Peyer's patch (tissue), 4 donors: ENCODE results near the gene EVC. TPM values are rescaled to one million over a fixed set of nuclear protein-coding genes. Genes with fewer than 3 reads are reported as not detected.

Experiments used
- DNase-seq, 3 donors: peaks; one replicate each; pipeline ENCODE4 v3.0.0-alpha.2; 2017 to 2019
- H3K27ac ChIP-seq, 4 donors: fragments of 200-600 bp; sonication (generic); one replicate each; pipeline ENCODE4 v1.5.1; 2016 to 2019
- H3K27me3 ChIP-seq, 2 donors: fragments of 200-600 bp; sonication (generic); one replicate each; pipeline ENCODE4 v1.5.1; 2019
- H3K36me3 ChIP-seq, 3 donors: fragments of 200-600 bp; sonication (generic); one replicate each; pipeline ENCODE4 v1.5.1; 2016 to 2019
- H3K4me1 ChIP-seq, 4 donors: fragments of 200-600 bp; sonication (generic); one replicate each; pipeline ENCODE4 v1.5.1; 2016 to 2019
- H3K4me3 ChIP-seq, 4 donors: fragments of 200-600 bp; sonication (generic); 1 replicate in 3 of 4; 2 replicates in 1 of 4; pipeline ENCODE4 v1.5.1; 2016 to 2019; ENCODE audit warnings: mild to moderate bottlenecking in 1 of 4
- H3K9me3 ChIP-seq, 4 donors: fragments of 200-600 bp; sonication (generic); one replicate each; pipeline ENCODE4 v1.5.1; 2016 to 2019; ENCODE audit warnings: mild to moderate bottlenecking in 1 of 4
- POLR2A ChIP-seq, 2 donors: fragments of 450-650 bp; IDR thresholded peaks; one replicate each; pipeline ENCODE4 v1.5.1; 2017; ENCODE audit warnings: antibody characterized with exemption in 2 of 2, mild to moderate bottlenecking in 2 of 2, moderate library complexity in 2 of 2
- total RNA-seq, 4 donors: library from RNA; depleted of rRNA; stranded (reverse); fragments of >200 nt; gene quantifications; one replicate each; pipeline ENCODE4 v1.1.0, GENCODE V29; 2016
- TF ChIP-seq, protein P1 (sequence below), 6 experiments: fragments of 450-650 bp in 4 of 6; fragments of 200-600 bp in 2 of 6; sonication (generic) in 1 of 6; IDR thresholded peaks; one replicate each; pipeline ENCODE4 v1.5.1; 2017 to 2019; ENCODE audit warnings: antibody characterized with exemption in 6 of 6, mild to moderate bottlenecking in 3 of 6, moderate library complexity in 1 of 6

EVC gene
- total RNA-seq, 4 donors from 2014 or later, result 1.6 to 40.4 (median 4.4) TPM

DNA sequence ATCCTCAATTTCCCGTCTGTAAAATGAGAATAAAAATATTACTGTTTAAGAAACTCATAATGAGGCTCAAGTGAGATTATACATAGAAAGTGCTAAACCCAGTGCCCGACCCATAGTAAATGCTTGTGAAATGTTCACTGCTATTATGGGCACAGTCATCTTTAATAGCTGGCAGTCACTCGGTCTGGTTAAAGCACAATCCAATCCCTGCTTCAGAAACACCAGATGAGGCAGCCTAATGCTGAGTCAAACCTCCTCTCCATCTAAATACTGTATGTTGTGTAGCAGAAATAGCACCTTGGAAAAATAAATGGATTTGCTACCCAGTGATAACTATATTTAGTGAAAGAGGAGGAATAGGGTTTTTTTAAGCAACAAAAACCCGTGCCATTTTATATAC lies 17.1 kb upstream of the EVC start:
- Histone ChIP-seq H3K9me3 (no peaks in the 10 kb centered on the region), H3K4me3 (no peak overlapping the region), H3K27ac (no peak overlapping the region), H3K4me1 (no peaks in the 10 kb centered on the region), H3K27me3 (no peaks in the 10 kb centered on the region), H3K36me3 (no peaks in the 10 kb centered on the region)
- TF ChIP-seq, protein P1, sequence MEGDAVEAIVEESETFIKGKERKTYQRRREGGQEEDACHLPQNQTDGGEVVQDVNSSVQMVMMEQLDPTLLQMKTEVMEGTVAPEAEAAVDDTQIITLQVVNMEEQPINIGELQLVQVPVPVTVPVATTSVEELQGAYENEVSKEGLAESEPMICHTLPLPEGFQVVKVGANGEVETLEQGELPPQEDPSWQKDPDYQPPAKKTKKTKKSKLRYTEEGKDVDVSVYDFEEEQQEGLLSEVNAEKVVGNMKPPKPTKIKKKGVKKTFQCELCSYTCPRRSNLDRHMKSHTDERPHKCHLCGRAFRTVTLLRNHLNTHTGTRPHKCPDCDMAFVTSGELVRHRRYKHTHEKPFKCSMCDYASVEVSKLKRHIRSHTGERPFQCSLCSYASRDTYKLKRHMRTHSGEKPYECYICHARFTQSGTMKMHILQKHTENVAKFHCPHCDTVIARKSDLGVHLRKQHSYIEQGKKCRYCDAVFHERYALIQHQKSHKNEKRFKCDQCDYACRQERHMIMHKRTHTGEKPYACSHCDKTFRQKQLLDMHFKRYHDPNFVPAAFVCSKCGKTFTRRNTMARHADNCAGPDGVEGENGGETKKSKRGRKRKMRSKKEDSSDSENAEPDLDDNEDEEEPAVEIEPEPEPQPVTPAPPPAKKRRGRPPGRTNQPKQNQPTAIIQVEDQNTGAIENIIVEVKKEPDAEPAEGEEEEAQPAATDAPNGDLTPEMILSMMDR (IDR thresholded peaks at IDR 0.05), result no peak
- no peak for TF ChIP-seq POLR2A (IDR thresholded peaks at IDR 0.05)
- no peak for DNase-seq

DNA sequence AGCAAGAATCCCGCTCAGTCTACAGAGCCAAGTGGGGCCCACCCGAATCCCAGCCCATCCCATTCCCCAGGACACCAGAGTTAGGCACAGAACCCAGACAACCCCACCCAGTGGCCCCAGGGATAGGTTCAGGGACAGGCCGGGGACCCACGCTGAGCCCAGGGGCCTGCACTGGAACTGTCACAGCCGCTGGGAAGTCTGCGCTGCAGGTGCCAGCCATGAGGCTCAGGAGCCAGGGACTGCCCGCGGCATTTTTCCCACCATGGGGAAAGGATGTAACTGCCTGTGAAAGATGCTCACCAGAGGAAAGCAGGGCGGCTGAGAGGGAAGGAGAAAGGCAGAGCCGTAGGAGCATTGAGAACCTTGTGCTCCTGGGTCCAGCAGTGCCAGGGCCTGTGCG lies 14.7 kb upstream of the EVC start:
- H3K36me3 ChIP-seq, result no peaks in the 10 kb centered on the region
- no peak for TF ChIP-seq POLR2A (IDR thresholded peaks at IDR 0.05)
- TF ChIP-seq, protein P1 (IDR thresholded peaks at IDR 0.05), result no peak
- no peak for DNase-seq

GRCh38 chr4:5700459-5700858 lies 10.5 kb upstream of the EVC start:
- no peak for DNase-seq
- Histone ChIP-seq H3K4me3 (no peak overlapping the region), H3K9me3 (no peaks in the 10 kb centered on the region), H3K27me3 (no peaks in the 10 kb centered on the region), H3K36me3 (no peaks in the 10 kb centered on the region), H3K4me1 (no peaks in the 10 kb centered on the region), H3K27ac (no peak overlapping the region)
- TF ChIP-seq POLR2A (IDR thresholded peaks at IDR 0.05), result no peak
- TF ChIP-seq, protein P1 (IDR thresholded peaks at IDR 0.05), result no peak

More for the DNA sequence above, 14.7 kb upstream of the EVC start:
- no peak overlapping the region for H3K4me3 ChIP-seq
- H3K9me3 ChIP-seq, result no peaks in the 10 kb centered on the region
- no peaks in the 10 kb centered on the region for H3K4me1 ChIP-seq
- no peak overlapping the region for H3K27ac ChIP-seq
- H3K27me3 ChIP-seq, result no peaks in the 10 kb centered on the region

DNA sequence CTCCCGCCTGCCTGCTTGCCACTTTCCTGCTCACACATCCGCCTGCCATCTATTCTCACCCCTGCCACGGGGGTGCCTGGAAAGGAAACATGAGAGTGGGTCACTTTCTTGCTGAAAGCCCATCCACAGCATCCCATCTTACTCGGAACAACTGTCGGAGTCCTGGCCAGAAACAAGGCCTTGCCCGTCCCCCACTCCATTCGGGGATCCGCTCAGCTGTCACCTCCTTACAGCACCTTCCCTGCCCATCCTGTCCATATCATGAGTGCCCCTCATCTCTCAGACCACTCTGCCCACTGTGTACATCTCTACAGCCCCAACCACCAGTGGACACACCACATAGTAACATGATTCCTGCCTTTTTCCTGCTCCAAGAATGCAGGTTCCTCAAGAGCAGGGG lies 9.0 kb upstream of the EVC start:
- Histone ChIP-seq H3K27ac (no peak overlapping the region), H3K9me3 (no peaks in the 10 kb centered on the region), H3K36me3 (no peaks in the 10 kb centered on the region), H3K4me1 (no peaks in the 10 kb centered on the region), H3K27me3 (no peaks in the 10 kb centered on the region), H3K4me3 (no peak overlapping the region)
- TF ChIP-seq, protein P1 (IDR thresholded peaks at IDR 0.05), result no peak
- TF ChIP-seq POLR2A (IDR thresholded peaks at IDR 0.05), result no peak
- DNase-seq, result no peak

- no peak overlapping the region for H3K27ac ChIP-seq
- no peak for DNase-seq
- peaks cover 0 to 5% (median 0%) of the 10 kb centered on the region in 4 donors for H3K4me1 ChIP-seq
- no peak overlapping the region for H3K4me3 ChIP-seq
- no peaks in the 10 kb centered on the region for H3K36me3 ChIP-seq
- H3K9me3 ChIP-seq, result no peaks in the 10 kb centered on the region
- no peaks in the 10 kb centered on the region for H3K27me3 ChIP-seq
- TF ChIP-seq POLR2A (IDR thresholded peaks at IDR 0.05), result no peak
- TF ChIP-seq, protein P1 (IDR thresholded peaks at IDR 0.05), result no peak
Observed at GRCh38 chr4:5703831-5704230, 7.2 kb upstream of the EVC start.

DNA sequence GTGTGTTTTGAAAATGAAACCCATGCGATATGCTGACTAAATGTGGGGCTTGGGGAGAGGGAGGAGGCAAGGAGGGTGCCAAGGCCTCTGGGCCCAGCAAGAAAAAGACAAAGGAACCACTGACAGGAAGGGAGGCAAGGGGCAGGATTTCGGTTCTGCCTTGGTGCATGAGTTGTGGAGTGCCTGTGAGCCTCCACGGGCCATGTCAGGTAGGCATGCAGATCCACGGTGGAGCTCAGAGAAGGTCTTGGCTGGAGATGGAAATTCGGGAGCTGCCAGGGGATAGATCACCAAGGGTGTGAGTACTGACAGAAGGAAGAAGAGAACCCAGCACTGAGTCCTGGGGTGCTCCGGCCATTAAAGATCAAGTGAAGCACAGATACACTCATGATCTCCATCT lies 6.7 kb upstream of the EVC start:
- no peak for DNase-seq
- Histone ChIP-seq H3K4me3 (no peak overlapping the region), H3K36me3 (no peaks in the 10 kb centered on the region), H3K4me1 (peaks cover 0 to 5% (median 0%) of the 10 kb centered on the region in 4 donors), H3K27me3 (no peaks in the 10 kb centered on the region), H3K9me3 (no peaks in the 10 kb centered on the region), H3K27ac (no peak overlapping the region)
- no peak for TF ChIP-seq POLR2A (IDR thresholded peaks at IDR 0.05)
- TF ChIP-seq, protein P1 (IDR thresholded peaks at IDR 0.05), result no peak
